HG03571 (cell line): ENCODE data around the gene SLMAP.

Experiments
- ATAC-seq: cut with Tn5 transposase; IDR thresholded peaks from one replicate; pipeline ENCODE4 v1.9.1; 2021; ENCODE audit not compliant: unreplicated experiment

The SLMAP gene, protein sequence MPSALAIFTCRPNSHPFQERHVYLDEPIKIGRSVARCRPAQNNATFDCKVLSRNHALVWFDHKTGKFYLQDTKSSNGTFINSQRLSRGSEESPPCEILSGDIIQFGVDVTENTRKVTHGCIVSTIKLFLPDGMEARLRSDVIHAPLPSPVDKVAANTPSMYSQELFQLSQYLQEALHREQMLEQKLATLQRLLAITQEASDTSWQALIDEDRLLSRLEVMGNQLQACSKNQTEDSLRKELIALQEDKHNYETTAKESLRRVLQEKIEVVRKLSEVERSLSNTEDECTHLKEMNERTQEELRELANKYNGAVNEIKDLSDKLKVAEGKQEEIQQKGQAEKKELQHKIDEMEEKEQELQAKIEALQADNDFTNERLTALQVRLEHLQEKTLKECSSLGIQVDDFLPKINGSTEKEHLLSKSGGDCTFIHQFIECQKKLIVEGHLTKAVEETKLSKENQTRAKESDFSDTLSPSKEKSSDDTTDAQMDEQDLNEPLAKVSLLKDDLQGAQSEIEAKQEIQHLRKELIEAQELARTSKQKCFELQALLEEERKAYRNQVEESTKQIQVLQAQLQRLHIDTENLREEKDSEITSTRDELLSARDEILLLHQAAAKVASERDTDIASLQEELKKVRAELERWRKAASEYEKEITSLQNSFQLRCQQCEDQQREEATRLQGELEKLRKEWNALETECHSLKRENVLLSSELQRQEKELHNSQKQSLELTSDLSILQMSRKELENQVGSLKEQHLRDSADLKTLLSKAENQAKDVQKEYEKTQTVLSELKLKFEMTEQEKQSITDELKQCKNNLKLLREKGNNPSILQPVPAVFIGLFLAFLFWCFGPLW

GRCh38 chr3:57755741-57756527, at the start of gene SLMAP:
SLMAP (plus strand) TSS chr3:57756309; CDS start chr3:57757652, 1,343 bp downstream.
- peak; percentile 87 for ATAC-seq

GRCh38 chr3:57706462-57706861, 49.6 kb upstream of the SLMAP start:
- ATAC-seq, result no peak

DNA sequence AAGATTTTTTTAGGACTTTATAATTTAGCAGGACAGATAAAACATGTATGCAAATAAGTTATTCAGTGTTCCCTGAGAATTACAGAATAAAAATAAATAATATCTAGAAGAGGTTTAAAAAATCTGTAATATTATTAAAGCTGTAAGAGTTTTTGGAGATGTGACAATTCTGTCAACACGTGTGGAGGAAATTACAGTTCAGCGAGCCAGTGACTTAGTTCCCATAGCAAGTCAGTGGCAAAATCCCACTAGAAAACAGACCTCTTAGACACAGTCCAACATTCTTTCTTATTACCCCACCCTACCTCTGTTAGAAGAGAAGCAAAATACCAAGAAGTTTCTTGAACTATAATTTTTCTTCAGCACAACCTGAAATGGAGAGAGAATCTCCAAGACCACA, 47.1 kb upstream of the SLMAP start:
- no peak for ATAC-seq

GRCh38 chr3:57709559-57709958, 46.5 kb upstream of the SLMAP start:
- ATAC-seq, result no peak

DNA sequence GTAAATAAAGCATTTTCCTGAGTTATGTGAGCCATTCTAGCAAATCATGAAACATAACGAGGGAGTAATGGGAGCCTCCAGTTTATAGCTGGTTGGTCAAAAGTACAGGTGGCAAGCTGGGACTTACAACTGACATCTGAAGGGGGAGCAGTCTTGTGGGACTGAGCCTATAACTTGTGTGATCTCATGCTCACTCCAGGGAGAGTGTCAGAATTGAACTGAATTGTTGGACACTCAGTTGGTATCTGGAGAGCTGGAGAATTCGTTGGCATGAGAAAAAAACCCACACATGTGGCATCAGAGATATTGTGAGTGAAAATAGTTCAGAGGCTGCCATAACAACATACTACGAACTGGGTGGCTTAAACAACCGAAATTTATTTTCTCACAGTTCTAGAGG, 40.4 kb upstream of the SLMAP start:
- ATAC-seq, result no peak

DNA sequence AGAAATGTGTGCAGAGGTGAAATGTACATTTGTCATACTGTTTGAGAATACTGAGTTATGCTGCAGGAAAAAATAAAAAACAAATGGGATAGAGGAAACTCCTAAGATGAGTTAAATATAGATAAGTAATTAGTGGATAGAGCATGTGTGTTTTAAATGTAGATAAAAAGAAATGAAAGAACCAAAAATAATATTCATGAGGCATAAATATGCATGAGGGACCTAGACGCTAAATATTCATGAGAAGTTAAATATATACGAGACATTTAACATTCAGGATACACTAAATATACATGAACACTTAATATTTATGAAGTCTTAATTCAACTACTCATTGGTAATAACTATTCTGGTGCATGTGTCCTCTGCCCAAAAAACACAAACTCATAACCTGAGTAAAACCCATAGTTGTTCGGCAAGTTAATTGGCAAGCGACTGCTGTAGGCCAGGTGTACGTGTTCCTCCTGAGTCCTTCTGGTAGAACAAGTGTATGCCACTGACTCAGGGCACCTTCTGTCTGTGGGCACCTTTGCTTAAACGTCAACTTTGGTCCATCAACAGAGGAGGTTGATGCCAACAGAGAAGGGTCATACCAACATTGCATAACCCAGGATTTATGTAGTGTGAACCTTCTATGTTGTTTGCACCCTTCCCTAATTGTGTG, 38.8 kb upstream of the SLMAP start:
- no peak for ATAC-seq

DNA sequence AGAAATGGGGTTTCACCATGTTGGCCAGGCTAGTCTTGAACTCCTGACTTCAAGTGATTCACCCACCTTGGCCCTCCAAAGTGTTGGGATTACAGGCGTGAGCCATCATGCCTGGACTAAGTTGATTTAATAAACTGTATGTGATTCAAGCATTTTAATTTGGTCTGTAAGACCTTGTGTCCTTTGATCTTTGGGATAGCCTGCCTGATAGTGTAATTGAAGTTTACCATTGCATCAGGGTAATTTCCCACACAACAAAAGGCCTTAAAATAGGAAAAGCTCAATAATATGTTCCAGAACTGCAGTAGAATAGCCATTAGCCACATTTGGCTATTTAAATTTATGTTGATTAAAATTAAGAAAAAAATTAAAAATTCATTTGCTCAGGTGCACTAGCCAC, 38.0 kb upstream of the SLMAP start:
- ATAC-seq, result no peak

DNA sequence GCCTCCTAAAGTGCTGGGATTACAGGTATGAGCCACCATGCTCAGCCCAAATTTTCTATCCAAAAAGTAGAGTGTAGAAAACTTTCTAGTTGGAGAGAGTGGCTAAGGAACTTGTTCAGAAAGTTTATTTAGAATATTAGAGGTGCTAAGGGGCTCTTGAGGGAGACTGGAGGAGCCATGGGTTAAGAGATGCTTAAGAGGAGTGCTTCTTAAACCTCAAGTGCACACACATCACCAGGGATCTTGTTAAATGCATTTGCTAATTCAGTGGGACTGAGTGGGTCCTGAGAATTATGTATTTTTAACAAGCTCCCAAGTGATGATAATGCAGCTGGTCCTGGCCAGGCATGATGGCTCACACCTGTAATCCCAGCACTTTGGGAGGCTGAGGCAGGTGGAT, 29.7 kb upstream of the SLMAP start:
- ATAC-seq, result no peak

DNA sequence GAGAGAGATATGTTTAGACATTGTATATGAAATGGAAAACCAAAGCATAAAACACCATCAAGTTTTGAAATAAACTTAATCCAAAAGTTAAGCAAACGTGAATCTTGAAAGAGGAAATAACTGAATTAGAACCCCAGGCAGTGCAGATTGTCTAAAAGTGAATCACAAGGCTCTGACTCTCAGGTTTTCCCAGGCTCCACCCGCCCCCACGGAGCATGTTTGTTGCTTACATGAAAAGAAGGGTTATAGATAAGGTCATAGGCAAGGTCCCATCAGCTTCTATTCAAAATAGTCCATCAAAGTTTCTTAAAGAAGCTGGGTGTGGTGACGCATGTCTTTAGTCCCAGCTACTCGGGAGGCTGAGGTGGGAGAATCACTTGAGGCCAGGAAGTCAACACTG, 29.0 kb upstream of the SLMAP start:
- no peak for ATAC-seq

DNA sequence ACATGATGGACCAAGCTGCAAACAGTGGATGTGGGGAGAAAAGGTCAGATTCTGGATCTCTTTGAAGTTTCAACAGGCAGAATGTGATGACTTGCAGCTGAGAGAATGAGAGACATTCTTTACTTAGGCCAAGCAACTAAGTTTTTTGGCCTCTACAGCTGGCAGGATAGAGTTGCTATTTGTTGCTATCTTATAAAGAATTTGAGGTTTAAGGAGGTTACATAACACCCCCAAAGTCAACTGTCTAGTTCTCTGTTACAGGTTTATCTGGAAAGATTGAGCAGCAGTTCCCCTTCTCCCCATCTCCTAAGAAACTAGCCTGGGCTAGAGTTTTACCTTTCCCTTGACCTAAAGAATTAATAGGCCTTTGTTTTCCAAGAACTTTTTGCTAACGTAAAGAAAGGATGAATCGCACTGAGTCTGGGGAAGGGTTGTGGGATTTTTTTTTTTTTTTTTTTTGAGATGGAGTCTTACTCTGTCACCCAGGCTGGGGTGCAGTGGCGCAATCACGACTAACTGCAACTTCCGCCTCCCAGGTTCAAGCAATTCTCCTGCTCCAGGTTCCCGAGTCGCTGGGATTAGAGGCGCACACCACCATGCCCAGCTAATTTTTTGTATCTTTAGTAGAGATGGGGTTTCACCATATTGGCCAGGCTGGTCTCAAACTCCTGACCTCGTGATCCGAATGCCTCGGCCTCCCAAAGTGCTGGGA, 26.6 kb upstream of the SLMAP start:
- ATAC-seq, result no peak

- no peak for ATAC-seq
Observed at GRCh38 chr3:57730682-57731081, 25.4 kb upstream of the SLMAP start.

GRCh38 chr3:57731311-57731710, 24.8 kb upstream of the SLMAP start:
- no peak for ATAC-seq

GRCh38 chr3:57733790-57734189, 22.3 kb upstream of the SLMAP start:
- no peak for ATAC-seq

- no peak for ATAC-seq
Observed at GRCh38 chr3:57735405-57735804, 20.7 kb upstream of the SLMAP start.

DNA sequence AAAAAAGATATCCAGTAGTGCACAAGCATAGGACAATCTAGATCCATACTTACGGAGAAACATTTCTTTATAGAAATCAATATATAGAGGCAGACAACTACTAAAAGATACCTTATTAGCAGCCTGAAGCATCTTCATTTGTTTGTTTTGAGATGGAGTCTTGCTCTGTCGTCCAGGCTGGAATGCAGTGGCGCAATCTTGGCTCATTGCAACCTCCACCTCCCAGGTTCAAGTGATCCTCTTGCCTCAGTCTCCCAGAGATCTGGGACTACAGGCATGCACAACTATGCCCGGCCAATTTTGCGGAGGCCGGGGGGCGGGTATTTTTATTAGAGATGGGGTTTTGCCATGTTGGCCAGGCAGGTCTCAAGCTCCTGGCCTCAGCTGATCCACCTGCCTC, 18.3 kb upstream of the SLMAP start:
- ATAC-seq, result no peak

GRCh38 chr3:57738391-57738790, 17.7 kb upstream of the SLMAP start:
- no peak for ATAC-seq

DNA sequence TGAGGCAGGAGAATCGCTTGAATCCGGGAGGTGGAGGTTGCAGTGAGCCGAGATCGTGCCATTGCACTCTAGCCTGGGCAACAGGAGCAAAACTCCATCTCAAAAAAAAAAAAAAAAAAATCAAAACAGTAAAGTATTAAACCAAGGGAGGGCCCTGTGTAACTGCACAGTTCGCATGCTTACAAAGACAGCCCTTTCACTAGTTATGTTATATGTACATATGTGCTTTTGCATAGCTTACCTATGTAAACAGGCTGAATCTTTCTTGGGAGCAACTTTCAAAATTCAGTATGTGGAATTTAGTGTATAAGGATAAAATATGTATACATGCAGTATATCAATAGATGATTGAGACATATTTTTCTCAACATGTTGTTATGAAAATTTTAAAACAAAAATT, 16.1 kb upstream of the SLMAP start:
- no peak for ATAC-seq

GRCh38 chr3:57743496-57743895, 12.6 kb upstream of the SLMAP start:
- no peak for ATAC-seq

GRCh38 chr3:57745101-57745500, 11.0 kb upstream of the SLMAP start:
- no peak for ATAC-seq
